Liver (tissue), 3 donors: Measurements from ENCODE around the gene ERC1.

ENCODE experiments used
- CTCF ChIP-seq: fragments of 150-350 bp; IDR thresholded peaks from 2 replicates; pipeline ENCODE4 v1.5.1; 2017; ENCODE audit warnings: improper control_type of control experiment, low read depth, low read length; ENCODE audit not compliant: missing input control
- EGR1 ChIP-seq, 2 donors: IDR thresholded peaks; 2 replicates each; pipeline ENCODE4 v1.6.1; 2016 to 2018; ENCODE audit warnings: antibody characterized with exemption in 2 of 2, low read depth in 2 of 2
- GABPA ChIP-seq, 2 donors: IDR thresholded peaks in 1 of 2; conservative IDR thresholded peaks in 1 of 2; 2 replicates each; pipeline ENCODE4 v1.6.1; 2016; ENCODE audit warnings: antibody characterized with exemption in 2 of 2, mild to moderate bottlenecking in 1 of 2, moderate library complexity in 1 of 2
- JUND ChIP-seq, 2 donors: IDR thresholded peaks; 2 replicates each; pipeline ENCODE4 v1.6.1; 2016; ENCODE audit warnings: antibody characterized with exemption in 2 of 2
- MAX ChIP-seq: IDR thresholded peaks from 2 replicates; pipeline ENCODE4 v1.6.1; 2016; ENCODE audit warnings: antibody characterized with exemption
- NR2F2 ChIP-seq: IDR thresholded peaks from 2 replicates; pipeline ENCODE4 v1.6.1; 2016; ENCODE audit warnings: antibody characterized with exemption
- RAD21 ChIP-seq, 2 donors: IDR thresholded peaks; 2 replicates each; pipeline ENCODE4 v1.6.1; 2016; ENCODE audit warnings: antibody characterized with exemption in 2 of 2, mild to moderate bottlenecking in 2 of 2
- REST ChIP-seq: IDR thresholded peaks from 2 replicates; pipeline ENCODE4 v1.6.1; 2016; ENCODE audit warnings: antibody characterized with exemption, mild to moderate bottlenecking
- RXRA ChIP-seq, 2 donors: IDR thresholded peaks; 2 replicates each; pipeline ENCODE4 v1.6.1; 2017 to 2018; ENCODE audit warnings: antibody characterized with exemption in 2 of 2, mild to moderate bottlenecking in 1 of 2
- SP1 ChIP-seq: IDR thresholded peaks from 2 replicates; pipeline ENCODE4 v1.6.1; 2018; ENCODE audit warnings: antibody characterized with exemption, mild to moderate bottlenecking
- TAF1 ChIP-seq: conservative IDR thresholded peaks from 2 replicates; pipeline ENCODE4 v1.6.1; 2016; ENCODE audit warnings: antibody characterized with exemption, mild to moderate bottlenecking
- ZBTB33 ChIP-seq: IDR thresholded peaks from 2 replicates; pipeline ENCODE4 v1.6.1; 2016; ENCODE audit warnings: antibody characterized with exemption
- donor health status: healthy.
- donor health status: healthy.

- TF ChIP-seq CTCF: no peak
- no peak for TF ChIP-seq SP1
- no peak for TF ChIP-seq REST
- no peak for TF ChIP-seq NR2F2
- no peak for TF ChIP-seq JUND (IDR thresholded peaks at IDR 0.05)
- TF ChIP-seq RXRA (IDR thresholded peaks at IDR 0.05): no peak
- no peak for TF ChIP-seq GABPA (IDR thresholded peaks at IDR 0.05 in 1 of 2, conservative IDR thresholded peaks at IDR 0.05 in 1 of 2)
- TF ChIP-seq ZBTB33: no peak
- no peak for TF ChIP-seq TAF1
- TF ChIP-seq RAD21 (IDR thresholded peaks at IDR 0.05): no peak
- TF ChIP-seq EGR1 (IDR thresholded peaks at IDR 0.05; ENCODE audit: low read depth in 2 of 2): no peak
- TF ChIP-seq MAX: no peak
Observed at GRCh38 chr12:1218369-1218768, 227.3 kb downstream of the ERC1 start.
